Panc1 (cell line): ENCODE data around the gene LZTFL1.

ENCODE experiments used
- POLR2AphosphoS5 ChIP-seq: IDR thresholded peaks from 2 replicates; pipeline ENCODE4 v1.6.1; 2012; ENCODE audit warnings: mild to moderate bottlenecking, low read depth, low read length, moderate library complexity
- TF ChIP-seq, protein P1 (sequence below): fragments of 450-650 bp; IDR thresholded peaks from 2 replicates; pipeline ENCODE4 v1.5.1; 2017; ENCODE audit warnings: mild to moderate bottlenecking

DNA sequence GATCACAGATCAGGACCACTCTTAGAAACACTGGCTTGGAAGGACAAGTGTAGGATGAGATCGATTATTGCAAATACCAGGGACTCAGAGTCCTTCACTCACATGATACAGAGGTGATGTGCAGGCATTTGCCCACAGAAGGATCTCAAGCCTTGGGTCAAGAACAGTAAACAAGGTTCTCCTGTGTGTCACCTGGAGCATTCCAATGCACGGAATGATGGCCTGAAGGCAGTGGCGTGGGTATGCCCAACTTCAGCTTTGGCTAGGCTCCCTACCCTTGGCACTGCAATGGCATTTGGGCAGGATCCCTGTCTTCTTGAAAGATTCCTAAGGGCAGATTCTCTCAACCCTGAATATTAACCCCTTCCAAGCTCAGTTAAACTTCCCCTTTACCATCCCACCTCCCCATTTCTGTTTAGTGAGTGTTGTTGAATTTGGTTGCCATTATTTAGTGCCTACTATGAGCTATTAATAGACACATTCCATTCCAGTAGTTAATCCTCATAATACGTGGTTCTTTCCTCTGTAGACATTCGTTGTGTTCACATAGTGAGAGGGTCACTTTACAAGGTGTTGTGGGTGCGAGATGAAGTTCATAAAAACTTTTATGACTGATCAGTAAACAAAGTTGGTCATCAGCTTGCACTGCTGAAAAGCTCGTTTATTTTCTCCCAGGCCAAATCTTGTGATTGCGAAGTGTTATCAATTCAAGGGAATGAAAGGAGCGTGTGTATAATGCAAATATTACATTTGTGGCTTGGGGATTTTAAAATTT, 1.1 kb upstream of the LZTFL1 start:
- TF ChIP-seq, protein P1, sequence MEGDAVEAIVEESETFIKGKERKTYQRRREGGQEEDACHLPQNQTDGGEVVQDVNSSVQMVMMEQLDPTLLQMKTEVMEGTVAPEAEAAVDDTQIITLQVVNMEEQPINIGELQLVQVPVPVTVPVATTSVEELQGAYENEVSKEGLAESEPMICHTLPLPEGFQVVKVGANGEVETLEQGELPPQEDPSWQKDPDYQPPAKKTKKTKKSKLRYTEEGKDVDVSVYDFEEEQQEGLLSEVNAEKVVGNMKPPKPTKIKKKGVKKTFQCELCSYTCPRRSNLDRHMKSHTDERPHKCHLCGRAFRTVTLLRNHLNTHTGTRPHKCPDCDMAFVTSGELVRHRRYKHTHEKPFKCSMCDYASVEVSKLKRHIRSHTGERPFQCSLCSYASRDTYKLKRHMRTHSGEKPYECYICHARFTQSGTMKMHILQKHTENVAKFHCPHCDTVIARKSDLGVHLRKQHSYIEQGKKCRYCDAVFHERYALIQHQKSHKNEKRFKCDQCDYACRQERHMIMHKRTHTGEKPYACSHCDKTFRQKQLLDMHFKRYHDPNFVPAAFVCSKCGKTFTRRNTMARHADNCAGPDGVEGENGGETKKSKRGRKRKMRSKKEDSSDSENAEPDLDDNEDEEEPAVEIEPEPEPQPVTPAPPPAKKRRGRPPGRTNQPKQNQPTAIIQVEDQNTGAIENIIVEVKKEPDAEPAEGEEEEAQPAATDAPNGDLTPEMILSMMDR: no peak
- TF ChIP-seq POLR2AphosphoS5: no peak
